Fibroblast of skin of right quadriceps (primary cell): ENCODE results near the gene NDUFS2.
A peak's percentile ranks its signal among the peaks of the same experiment; 100 is the strongest.

Experiments
- DNase-seq: peaks from one replicate; pipeline ENCODE4 v3.0.0-alpha.2; 2013

The NDUFS2 gene

DNA sequence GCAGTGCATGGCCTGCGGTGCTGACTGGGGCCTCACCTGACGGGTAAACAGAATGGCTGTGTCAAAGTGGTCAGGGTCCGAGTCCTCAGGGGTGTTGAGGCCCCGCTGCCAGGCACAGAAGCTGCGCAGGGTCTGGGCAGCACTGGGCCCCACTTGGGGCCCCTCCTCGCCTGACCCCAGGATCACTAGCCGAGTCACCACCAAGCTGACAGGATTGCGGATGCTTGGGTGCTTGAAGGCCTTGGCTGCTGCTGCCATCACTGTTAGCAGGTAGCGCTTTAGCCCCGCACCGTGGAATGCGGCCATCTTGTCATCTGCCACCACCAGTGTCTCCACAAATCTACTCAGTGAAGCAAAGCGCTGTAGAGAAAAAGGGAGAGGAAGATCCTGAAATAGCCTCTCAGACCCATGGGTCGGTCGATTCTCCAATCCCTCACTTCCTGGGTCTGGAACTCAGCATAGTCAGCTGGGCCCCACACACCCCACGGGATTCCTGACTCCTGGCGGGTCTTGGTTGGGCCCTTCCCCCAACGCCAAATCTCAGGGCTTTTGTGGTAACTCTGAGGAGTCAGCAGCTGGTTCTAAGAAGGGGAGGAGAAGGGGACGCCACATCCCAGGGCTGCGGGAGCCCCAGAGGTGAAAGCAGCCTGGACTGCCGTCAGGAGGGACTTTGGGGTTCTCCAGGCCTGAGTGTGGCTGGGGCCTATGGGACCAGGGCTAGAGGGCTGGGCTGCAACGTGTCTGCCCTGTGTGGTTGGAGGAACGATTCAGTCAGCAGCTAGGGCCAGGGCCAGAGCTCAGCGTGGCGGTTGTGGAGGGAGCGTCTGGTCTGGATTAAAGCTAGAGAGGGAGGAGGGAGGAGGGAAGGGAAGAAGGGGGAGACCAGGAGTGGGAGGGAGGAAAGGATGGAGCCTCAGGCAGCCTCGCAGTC is 5.4 kb upstream of the NDUFS2 start:
- peak; percentile 91 for DNase-seq

- no peak for DNase-seq
These were observed 4.5 kb upstream of the NDUFS2 start for GRCh38 chr1:161197560-161198193.

DNA sequence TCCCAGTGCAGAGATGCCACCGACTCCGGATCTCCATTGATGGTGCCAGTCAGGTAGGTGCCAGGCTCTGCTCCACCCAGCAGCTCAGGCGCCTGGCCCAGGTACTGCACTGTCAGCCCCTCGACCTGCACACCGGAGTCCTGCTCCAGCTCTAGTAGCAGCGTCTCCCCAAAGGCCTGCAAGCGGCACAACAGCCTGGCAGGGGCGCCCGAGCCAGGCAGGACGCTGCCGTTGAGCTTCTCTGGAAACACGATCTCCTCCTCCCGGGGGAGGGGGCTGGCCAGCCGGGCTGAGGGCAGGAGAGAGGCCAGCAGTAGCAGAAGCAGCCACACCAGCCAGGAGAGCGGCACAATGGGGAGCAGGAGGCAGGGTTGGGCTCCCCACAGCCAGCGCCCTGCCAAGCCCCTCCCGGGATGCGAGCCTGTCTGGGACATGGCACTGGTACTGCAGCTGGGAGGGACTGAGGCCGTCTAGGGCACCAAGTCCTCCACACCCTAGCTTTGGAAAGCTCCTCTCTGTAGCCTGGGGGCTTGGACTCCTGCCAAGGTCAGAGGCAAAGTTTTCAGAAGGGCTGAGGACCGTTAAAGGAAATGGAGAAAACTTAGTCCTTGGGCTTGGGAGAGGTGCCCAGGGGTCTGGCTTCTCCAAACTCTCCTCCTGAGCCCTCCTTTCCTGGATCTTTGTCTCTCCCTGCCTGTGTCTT is 3.8 kb upstream of the NDUFS2 start:
- DNase-seq = peak; percentile 24

GRCh38 chr1:161198897-161199431 is 3.2 kb upstream of the NDUFS2 start, which contains the start of gene ADAMTS4:
Gene ADAMTS4, minus strand, starts transcription at chr1:161199054. Its CDS starts 427 bp downstream, at chr1:161198627.
- peak; percentile 97 for DNase-seq

DNA sequence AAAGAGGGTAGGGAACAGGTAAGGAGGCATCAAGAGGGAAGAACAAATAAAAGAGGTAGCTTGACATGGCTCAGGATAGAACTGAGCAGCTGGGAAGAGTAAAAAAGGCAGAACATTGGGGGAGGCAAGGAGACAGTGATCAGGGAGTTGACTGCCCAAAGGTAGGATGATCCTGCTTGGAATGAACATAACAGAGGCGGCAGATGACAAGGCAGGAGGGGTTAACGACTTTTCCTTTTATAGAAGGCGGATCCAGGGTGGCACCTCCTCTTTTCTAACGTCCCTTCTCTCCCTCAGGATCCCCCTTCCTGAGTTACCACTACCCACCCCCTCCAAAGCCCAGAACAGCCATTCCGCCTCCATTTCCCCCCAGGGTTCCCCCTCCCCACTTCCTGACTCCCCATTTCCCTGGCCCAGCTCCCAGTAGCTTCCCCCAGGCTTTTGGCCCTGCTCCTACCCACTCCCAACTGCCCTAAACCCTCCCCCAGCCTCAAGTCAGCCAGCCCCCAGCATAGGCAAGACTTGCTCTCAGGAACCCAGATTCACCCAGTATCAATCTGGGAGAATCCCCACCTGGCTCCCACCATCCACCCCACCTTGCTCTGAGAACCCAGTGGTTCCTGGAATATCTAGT is 2.5 kb upstream of the NDUFS2 start:
- DNase-seq = peak; percentile 28

GRCh38 chr1:161200421-161200991 is 1.7 kb upstream of the NDUFS2 start:
- no peak for DNase-seq

- DNase-seq = peak; percentile 28
These were observed 953 bp upstream of the NDUFS2 start for GRCh38 chr1:161200992-161201835.

- DNase-seq = no peak
These were observed 4.4 kb downstream of the NDUFS2 start for GRCh38 chr1:161206411-161207140.

GRCh38 chr1:161207173-161207572 is 5.0 kb downstream of the NDUFS2 start:
- no peak for DNase-seq

- DNase-seq = peak; percentile 64
These were observed 7.7 kb downstream of the NDUFS2 start for GRCh38 chr1:161209790-161210409.

DNA sequence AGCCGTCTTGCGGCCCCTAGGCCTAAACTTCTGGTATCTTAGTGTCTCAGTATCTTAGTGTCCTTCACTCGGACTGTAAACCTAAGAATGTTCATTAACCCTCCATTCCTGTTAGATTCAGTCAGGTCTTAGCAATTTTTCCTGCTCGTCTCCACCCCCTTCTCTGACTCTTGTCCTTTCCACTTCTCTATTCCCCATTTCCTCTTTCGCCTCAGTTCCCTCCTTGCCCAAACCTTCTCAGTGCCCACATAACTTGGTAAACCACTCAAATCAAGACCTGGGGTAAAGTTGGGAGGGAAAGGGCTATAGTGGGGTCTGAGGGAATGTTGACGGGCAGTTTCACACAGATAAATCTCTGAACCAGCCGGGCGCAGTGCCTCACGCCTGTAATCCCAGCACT is 12.2 kb downstream of the NDUFS2 start:
- no peak for DNase-seq

- no peak for DNase-seq
These were observed 12.9 kb downstream of the NDUFS2 start, which contains the start of gene FCER1G for GRCh38 chr1:161215076-161215475. Gene FCER1G, plus strand, starts transcription at chr1:161215295. Its CDS starts 27 bp downstream, at chr1:161215322.

DNA sequence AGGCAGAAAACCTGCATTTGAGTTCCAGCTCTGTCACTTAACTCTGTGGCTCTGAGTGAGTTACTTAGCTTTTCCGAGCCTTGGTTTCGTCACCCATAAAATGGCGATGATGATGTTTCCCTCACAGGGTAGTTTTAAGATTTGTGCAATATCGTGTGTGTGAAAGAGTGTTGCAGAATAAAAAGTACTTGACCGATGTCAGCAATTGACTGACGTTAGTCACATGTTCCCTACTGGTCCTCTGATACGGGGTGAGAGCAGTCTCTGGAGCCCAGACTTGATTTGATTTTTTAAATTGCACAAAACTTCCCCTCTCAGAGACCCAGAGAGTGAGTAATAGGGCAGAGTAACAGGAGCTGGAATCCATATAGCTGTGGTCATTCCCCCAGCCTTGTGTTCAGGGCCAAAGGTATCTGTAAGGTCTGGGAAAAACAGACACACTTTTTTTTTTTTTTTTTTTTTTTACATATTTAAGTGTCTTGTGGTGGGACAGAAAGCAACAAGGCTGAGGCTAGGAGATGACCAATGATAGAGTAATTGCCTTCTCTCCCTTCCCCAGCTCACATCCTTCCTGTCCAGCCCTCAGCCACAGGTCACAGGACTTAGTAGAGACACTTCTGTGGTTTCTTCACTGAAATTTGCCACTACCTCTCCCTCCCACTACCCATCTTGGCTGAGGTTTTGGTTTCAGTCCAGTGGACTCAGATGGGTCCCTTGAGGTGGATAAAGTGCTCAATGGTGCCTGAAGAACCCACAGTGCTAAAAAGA is 15.0 kb downstream of the NDUFS2 start:
- peak; percentile 50 for DNase-seq

GRCh38 chr1:161217831-161218230 is 15.7 kb downstream of the NDUFS2 start:
- no peak for DNase-seq

GRCh38 chr1:161218301-161219077 is 16.3 kb downstream of the NDUFS2 start:
- no peak for DNase-seq

DNA sequence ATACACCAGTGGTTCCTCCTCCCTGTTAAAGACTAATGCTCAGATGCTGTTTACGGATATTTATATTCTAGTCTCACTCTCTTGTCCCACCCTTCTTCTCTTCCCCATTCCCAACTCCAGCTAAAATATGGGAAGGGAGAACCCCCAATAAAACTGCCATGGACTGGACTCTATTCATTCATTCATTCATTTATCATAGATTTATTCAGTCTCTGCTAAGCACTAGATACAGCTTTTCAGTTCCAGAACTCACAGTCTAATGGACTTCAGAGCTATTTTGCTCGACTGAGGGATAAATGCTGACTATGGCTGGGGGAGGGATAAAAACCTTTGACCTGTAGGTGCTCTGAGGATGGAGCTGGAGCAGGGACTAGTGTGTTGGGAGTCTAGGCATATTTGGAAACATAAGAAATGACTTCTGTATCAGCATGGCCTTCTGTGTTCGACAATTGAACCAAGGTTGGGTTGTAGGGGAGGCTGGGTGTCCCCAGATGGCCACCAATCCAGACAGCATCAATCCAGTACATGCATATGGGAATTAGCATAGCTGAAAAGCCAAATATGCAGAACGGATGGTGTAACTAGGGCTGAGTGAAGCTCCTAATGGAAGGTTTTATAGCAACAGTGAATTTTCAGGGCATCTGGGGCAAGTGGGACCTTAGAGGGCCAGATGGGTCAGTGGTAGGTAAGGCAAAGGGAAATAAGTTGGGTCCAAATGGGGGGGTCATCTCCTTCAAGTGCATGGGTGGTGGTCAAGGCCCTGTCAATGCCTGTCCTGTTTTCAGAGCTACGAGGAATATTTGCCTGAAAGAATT is 17.1 kb downstream of the NDUFS2 start:
- DNase-seq = no peak

DNA sequence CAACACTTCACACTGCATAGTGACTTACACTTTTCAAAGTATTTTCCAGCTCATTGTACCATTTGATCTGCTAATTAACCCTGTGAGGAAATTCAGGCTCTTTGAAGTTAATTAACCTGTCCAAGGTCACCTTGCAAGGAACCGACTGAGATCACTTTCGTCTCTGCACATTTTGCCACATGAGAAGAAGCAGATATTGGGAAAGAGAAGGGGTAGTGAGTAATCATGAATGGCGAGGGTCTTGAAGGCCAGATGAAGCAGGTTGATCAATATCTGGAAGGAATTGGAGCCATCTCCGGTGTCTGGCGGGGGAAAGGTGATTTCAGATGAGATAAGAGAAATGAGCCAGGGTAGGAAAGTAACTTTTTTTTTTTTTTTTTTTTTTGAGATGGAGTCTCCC is 17.8 kb downstream of the NDUFS2 start:
- no peak for DNase-seq
